GM23248 (cell line): ENCODE results near the gene VRTN.

Source experiments
- EZH2 ChIP-seq: fragments of 200-600 bp; sonication (generic); IDR thresholded peaks from 2 replicates; pipeline ENCODE4 v1.6.1; 2018; ENCODE audit warnings: antibody characterized with exemption, mild to moderate bottlenecking; ENCODE audit not compliant: insufficient read depth, poor library complexity, severe bottlenecking
- EZH2phosphoT487 ChIP-seq: fragments of 200-600 bp; sonication (generic); IDR thresholded peaks from 2 replicates; pipeline ENCODE4 v1.6.1; 2018; ENCODE audit warnings: antibody characterized with exemption, moderate library complexity, mild to moderate bottlenecking, low read depth; ENCODE audit not compliant: insufficient read depth

DNA sequence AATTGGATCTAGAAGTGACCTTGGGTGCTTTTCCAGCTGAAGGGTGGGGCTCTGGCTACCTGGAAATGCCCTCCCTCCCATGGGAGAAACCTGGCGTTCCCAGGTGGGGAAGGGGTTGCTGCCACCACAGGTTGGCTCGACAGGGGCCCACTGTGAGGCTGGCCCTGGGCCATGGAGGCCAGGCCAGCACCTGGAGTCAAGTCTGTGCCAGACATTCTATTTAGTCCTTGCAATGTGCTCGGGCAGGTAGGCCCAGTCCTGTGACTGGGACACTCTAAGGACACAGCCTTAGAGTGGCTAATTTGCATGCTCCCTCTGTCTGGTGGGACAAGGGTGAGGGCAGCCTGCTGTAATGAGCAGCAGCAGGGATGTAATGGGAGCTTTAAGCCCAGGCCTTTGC is 11.9 kb downstream of the VRTN start:
- TF ChIP-seq EZH2 (no peak), EZH2phosphoT487 (no peak)
